Measurements from ENCODE around the gene NFATC1. TPM values are rescaled to one million over a fixed set of nuclear protein-coding genes. Genes with fewer than 3 reads are reported as not detected.

Gene NFATC1
- polyA plus RNA-seq, 1 donor: 12.8 TPM

- no peak for DNase-seq
These were observed 128.0 kb downstream of the NFATC1 start for GRCh38 chr18:79523736-79524180.

- DNase-seq: no peak
These were observed 128.7 kb downstream of the NFATC1 start for GRCh38 chr18:79524181-79525078.

- DNase-seq: no peak
These were observed 130.1 kb downstream of the NFATC1 start for GRCh38 chr18:79525556-79526467.

GRCh38 chr18:79526468-79527460, 131.0 kb downstream of the NFATC1 start:
- no peak for DNase-seq

GRCh38 chr18:79527656-79528315, 132.1 kb downstream of the NFATC1 start:
- DNase-seq: no peak

- DNase-seq: no peak
These were observed 132.6 kb downstream of the NFATC1 start for GRCh38 chr18:79528316-79528695.

- DNase-seq: peak; percentile 78
These were observed 133.1 kb downstream of the NFATC1 start for GRCh38 chr18:79528846-79529245.

- no peak for DNase-seq
These were observed 133.6 kb downstream of the NFATC1 start for GRCh38 chr18:79529296-79529695.

GRCh38 chr18:79529991-79530390, 134.3 kb downstream of the NFATC1 start:
- DNase-seq: no peak

GRCh38 chr18:79530821-79531220, 135.1 kb downstream of the NFATC1 start:
- DNase-seq: no peak

- no peak for DNase-seq
These were observed 135.7 kb downstream of the NFATC1 start for GRCh38 chr18:79531386-79531785.

- no peak for DNase-seq
These were observed 136.2 kb downstream of the NFATC1 start for GRCh38 chr18:79531926-79532312.

GRCh38 chr18:79532313-79533007, 136.7 kb downstream of the NFATC1 start:
- no peak for DNase-seq

GRCh38 chr18:79533146-79533545, 137.4 kb downstream of the NFATC1 start:
- no peak for DNase-seq

- no peak for DNase-seq
These were observed 137.9 kb downstream of the NFATC1 start for GRCh38 chr18:79533591-79533990.

GRCh38 chr18:79534356-79534755, 138.6 kb downstream of the NFATC1 start:
- DNase-seq: no peak

- no peak for DNase-seq
These were observed 142.0 kb downstream of the NFATC1 start for GRCh38 chr18:79537758-79538157.

- no peak for DNase-seq
These were observed 142.9 kb downstream of the NFATC1 start for GRCh38 chr18:79538635-79539034.

GRCh38 chr18:79540161-79540903, 144.6 kb downstream of the NFATC1 start:
- DNase-seq: peak; percentile 39

GRCh38 chr18:79540904-79541282, 145.2 kb downstream of the NFATC1 start:
- DNase-seq: no peak

All from hindlimb muscle (tissue), 1 donor.